SU-DHL-6 (cell line): Measurements from ENCODE around the gene ACTL10.
A peak's percentile ranks its signal among the peaks of the same experiment; 100 is the strongest.

ENCODE experiments used
- H2AFZ ChIP-seq: fragments of 200-600 bp; sonication (generic); 2 replicates; pipeline ENCODE4 v1.6.1; 2014; ENCODE audit warnings: low read depth, mild to moderate bottlenecking, moderate library complexity, mixed read lengths, antibody characterized with exemption, low read length; ENCODE audit not compliant: severe bottlenecking
- H3F3A ChIP-seq: fragments of 200-600 bp; shearing (Covaris generic); 2 replicates; pipeline ENCODE4 v1.6.0; 2016; ENCODE audit warnings: antibody characterized with exemption, mild to moderate bottlenecking; ENCODE audit not compliant: insufficient read depth
- H3K27ac ChIP-seq: fragments of 200-600 bp; sonication (generic); 2 replicates; pipeline ENCODE4 v1.5.1; 2016; ENCODE audit warnings: low read depth, mild to moderate bottlenecking, low read length, moderate library complexity, mixed read lengths
- H3K27me3 ChIP-seq: fragments of 200-600 bp; sonication (generic), shearing (Covaris generic); 2 replicates; pipeline ENCODE4 v1.6.0; 2014; ENCODE audit warnings: mild to moderate bottlenecking, low read length
- H3K36me3 ChIP-seq: fragments of 200-600 bp; sonication (generic); 2 replicates; pipeline ENCODE4 v1.6.1; 2014; ENCODE audit warnings: mild to moderate bottlenecking, low read length, mixed read lengths
- H3K4me2 ChIP-seq: fragments of 300-600, 200-600 bp; shearing (Covaris generic), sonication (generic); 2 replicates; pipeline ENCODE4 v1.6.0; 2014; ENCODE audit warnings: low read length, low read depth, mild to moderate bottlenecking; ENCODE audit not compliant: poor library complexity, severe bottlenecking
- H3K4me3 ChIP-seq: fragments of 200-600 bp; sonication (generic); 2 replicates; pipeline ENCODE4 v1.5.1; 2014; ENCODE audit warnings: antibody characterized with exemption, low read length, mild to moderate bottlenecking, mixed read lengths; ENCODE audit not compliant: insufficient read depth, poor library complexity, severe bottlenecking
- H3K79me2 ChIP-seq: fragments of 200-600 bp; sonication (generic); 2 replicates; pipeline ENCODE4 v1.6.1; 2014; ENCODE audit warnings: mild to moderate bottlenecking, low read length, moderate library complexity; ENCODE audit not compliant: insufficient read depth
- H3K9ac ChIP-seq: fragments of 200-600 bp; sonication (generic); 2 replicates; pipeline ENCODE4 v1.7.0; 2014; ENCODE audit warnings: mild to moderate bottlenecking, low read length
- H3K9me2 ChIP-seq: fragments of 200-600 bp; sonication (generic); replicated peaks from 2 replicates; pipeline ENCODE4 v1.6.1; 2014; ENCODE audit warnings: low read length; ENCODE audit not compliant: insufficient read depth
- H3K9me3 ChIP-seq: fragments of 200-600 bp; sonication (generic); 2 replicates; pipeline ENCODE4 v1.6.1; 2014; ENCODE audit warnings: low read length, mixed read lengths; ENCODE audit not compliant: insufficient read depth
- H4K20me1 ChIP-seq: fragments of 200-600 bp; sonication (generic); 2 replicates; pipeline ENCODE4 v1.6.1; 2014; ENCODE audit warnings: low read depth, mild to moderate bottlenecking, antibody characterized with exemption, low read length, moderate library complexity, mixed read lengths
- EZH2phosphoT487 ChIP-seq: fragments of 200-600 bp; sonication (generic), shearing (Covaris generic); conservative IDR thresholded peaks from 2 replicates; pipeline ENCODE4 v1.6.1; 2018; ENCODE audit warnings: mild to moderate bottlenecking, antibody characterized with exemption, low read length, moderate library complexity, mixed read lengths
- TF ChIP-seq, protein P1 (sequence below): fragments of 200-600 bp; sonication (generic); IDR thresholded peaks from one replicate; pipeline ENCODE4 v1.5.1; 2017; ENCODE audit warnings: antibody characterized with exemption, mild to moderate bottlenecking, low read length, moderate library complexity; ENCODE audit not compliant: insufficient read depth, poor library complexity, severe bottlenecking

Gene ACTL10

DNA sequence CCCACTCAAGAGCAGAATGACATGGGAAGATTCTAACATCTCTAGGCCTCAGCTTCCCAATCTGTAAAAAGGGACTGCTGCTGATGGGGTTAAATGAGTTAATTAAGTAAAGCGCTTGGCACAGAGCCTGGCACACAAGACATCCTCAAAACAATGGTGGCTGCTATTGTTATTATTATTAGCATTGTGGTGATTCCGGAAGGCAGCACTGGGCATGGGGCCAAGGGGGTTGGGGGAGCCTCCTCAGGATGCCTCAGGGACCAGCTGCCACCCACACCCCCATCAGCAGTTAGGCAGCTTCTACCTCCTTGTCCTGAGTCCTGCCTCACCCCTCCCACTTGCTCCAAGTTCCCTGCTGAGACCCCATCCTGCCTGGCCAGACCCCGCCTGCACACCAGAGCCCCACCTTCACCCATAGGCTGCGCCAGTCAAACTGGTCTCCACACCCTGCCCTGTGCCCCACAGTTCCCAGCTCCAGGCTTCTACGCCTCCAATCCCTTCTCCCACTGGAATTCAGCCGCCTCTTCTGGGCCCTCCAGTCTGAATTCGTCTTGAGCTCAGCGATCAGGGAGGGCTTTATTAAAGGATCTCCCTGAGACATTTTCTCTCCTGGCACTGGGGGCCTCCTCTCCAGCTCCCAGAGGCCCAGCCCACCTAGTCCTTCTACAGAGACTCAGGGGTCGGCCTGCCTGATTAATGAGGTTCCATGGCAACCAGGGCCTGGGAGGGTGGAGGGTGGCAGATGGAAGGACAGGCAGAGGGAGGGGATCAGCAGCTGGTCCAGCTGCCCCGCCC, 18.0 kb downstream of the ACTL10 start:
- H2AFZ ChIP-seq: no peak overlapping the region
- H3K9me3 ChIP-seq: no peaks in the 10 kb centered on the region
- H3K4me3 ChIP-seq: peak overlapping the region; percentile 58
- H3F3A ChIP-seq: peaks cover 57% of the 10 kb centered on the region
- TF ChIP-seq, protein P1, sequence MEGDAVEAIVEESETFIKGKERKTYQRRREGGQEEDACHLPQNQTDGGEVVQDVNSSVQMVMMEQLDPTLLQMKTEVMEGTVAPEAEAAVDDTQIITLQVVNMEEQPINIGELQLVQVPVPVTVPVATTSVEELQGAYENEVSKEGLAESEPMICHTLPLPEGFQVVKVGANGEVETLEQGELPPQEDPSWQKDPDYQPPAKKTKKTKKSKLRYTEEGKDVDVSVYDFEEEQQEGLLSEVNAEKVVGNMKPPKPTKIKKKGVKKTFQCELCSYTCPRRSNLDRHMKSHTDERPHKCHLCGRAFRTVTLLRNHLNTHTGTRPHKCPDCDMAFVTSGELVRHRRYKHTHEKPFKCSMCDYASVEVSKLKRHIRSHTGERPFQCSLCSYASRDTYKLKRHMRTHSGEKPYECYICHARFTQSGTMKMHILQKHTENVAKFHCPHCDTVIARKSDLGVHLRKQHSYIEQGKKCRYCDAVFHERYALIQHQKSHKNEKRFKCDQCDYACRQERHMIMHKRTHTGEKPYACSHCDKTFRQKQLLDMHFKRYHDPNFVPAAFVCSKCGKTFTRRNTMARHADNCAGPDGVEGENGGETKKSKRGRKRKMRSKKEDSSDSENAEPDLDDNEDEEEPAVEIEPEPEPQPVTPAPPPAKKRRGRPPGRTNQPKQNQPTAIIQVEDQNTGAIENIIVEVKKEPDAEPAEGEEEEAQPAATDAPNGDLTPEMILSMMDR: no peak
- TF ChIP-seq EZH2phosphoT487: no peak
- no peaks in the 10 kb centered on the region for H3K36me3 ChIP-seq
- H3K9me2 ChIP-seq: no peaks in the 10 kb centered on the region
- H4K20me1 ChIP-seq: no peaks in the 10 kb centered on the region
- peak overlapping the region; percentile 67 for H3K9ac ChIP-seq
- peaks cover 51% of the 10 kb centered on the region for H3K79me2 ChIP-seq
- H3K27ac ChIP-seq: peak overlapping the region; percentile 94
- peak overlapping the region; percentile 80 for H3K4me2 ChIP-seq
- no peaks in the 10 kb centered on the region for H3K27me3 ChIP-seq

DNA sequence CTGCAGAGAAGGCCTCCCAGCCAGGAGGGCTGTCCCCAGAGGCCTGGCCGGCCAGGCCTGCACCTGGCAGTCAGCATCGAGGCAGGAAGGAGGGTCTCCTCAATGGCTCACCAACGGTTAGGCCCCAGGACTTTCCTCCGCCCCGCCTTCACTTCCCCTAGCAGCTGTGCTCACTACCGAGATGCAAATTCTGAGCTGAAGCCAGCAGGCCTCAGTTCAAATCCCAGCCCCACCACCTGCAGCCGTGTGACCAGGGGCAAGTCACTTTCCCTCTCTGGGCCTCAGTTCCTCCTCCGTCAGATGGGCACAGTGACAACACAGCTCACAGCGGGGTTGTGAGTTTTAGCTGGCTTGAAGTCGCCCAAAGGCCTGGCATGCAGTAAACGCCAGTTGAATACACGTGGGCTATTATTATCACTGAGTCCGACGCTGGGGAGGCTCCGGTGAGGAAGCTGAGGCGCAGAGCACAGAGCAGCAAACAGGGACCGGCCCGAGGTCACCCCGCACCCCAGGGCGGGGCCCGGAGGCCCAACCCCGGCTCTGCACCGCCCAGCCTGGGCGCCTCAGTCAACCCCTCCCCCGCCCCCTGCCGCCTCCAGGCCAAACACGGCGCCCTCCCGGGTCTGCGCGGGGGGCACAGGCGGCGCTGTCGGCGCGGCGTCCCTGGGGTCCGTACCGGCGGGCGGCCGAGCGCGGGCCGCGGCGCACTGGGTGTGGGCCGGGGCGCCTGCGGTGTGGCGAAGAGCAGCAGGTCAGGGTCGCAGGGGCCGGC, 18.8 kb downstream of the ACTL10 start:
- TF ChIP-seq, protein P1: no peak
- no peak for TF ChIP-seq EZH2phosphoT487
- H3K79me2 ChIP-seq: peaks cover 46% of the 10 kb centered on the region

DNA sequence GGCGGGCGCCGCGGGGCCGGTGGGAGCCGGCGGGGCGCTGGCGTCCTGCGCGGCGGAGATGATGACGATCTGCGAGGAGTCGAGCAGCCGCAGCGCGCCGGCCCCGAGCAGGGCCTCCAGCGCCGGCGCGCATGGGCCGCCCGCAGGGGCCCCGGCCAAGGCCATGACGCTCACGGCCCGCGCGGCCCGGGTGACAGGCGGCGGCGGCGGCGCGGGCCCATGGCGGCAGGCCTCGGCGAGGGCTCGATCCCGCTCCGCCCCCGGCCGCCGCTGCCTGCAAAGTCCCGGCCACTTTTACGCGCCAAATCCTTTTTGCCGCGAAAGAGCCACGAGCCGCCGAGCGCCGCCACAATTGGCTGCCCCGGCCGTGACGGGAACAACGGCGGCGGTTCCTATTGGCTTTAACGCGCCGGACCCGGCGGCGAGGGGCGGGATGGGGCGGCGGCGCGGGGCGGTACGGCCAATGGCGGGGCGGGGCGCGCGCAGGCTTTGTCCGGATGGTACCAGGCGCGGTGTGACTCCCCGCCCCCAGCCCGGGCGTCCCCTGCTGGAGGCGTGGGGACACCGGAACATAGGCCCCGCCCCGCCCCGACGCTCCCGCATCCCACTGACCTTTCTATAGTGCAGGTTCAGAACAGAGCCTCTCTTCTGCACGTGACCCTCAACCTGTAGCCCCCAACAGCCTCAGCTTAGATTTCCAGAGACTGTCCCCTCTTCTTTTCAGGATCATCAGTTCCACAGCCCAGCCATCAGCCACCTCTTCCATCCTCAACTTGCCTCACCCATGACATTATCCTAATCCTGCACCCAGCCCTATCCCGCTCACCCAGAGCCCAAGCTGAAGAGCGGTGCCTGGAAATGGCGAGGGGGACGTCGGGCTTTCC, 19.6 kb downstream of the ACTL10 start, which contains the start of gene E2F1:
E2F1 (minus strand) TSS at position 286 of the 884 bp plus-strand sequence; CDS start at position 165, 121 bp downstream.
- Histone ChIP-seq H3K27ac (peak within 1 kb of the TSS; percentile 94), H2AFZ (peak within 1 kb of the TSS; percentile 73), H3K9ac (peak within 1 kb of the TSS; percentile 67), H3K9me2 (no peaks in the 10 kb centered on the region), H3K9me3 (no peaks in the 10 kb centered on the region), H3F3A (peaks cover 42% of the 10 kb centered on the region), H3K36me3 (no peaks in the 10 kb centered on the region), H3K27me3 (no peaks in the 10 kb centered on the region), H3K4me3 (peak within 1 kb of the TSS; percentile 69), H3K4me2 (peak within 1 kb of the TSS; percentile 80), H4K20me1 (no peaks in the 10 kb centered on the region), H3K79me2 (peaks cover 38% of the 10 kb centered on the region)
- TF ChIP-seq EZH2phosphoT487: no peak
- TF ChIP-seq, protein P1: no peak

More for the DNA sequence above, 18.8 kb downstream of the ACTL10 start:
- Histone ChIP-seq H2AFZ (no peak overlapping the region), H3K4me3 (peak overlapping the region; percentile 69), H3K27ac (peak overlapping the region; percentile 94), H3K36me3 (no peaks in the 10 kb centered on the region), H3F3A (peaks cover 51% of the 10 kb centered on the region), H3K9me3 (no peaks in the 10 kb centered on the region), H3K9ac (peak overlapping the region; percentile 67), H3K27me3 (no peaks in the 10 kb centered on the region), H3K9me2 (no peaks in the 10 kb centered on the region), H4K20me1 (no peaks in the 10 kb centered on the region), H3K4me2 (peak overlapping the region; percentile 80)
